GM18868 (cell line): Measurements from ENCODE around the gene POLA2.

ENCODE experiments used
- ATAC-seq: cut with Tn5 transposase; IDR thresholded peaks from one replicate; pipeline ENCODE4 v1.9.1; 2021; ENCODE audit warnings: mild to moderate bottlenecking, moderate library complexity; ENCODE audit not compliant: unreplicated experiment

Gene POLA2

DNA sequence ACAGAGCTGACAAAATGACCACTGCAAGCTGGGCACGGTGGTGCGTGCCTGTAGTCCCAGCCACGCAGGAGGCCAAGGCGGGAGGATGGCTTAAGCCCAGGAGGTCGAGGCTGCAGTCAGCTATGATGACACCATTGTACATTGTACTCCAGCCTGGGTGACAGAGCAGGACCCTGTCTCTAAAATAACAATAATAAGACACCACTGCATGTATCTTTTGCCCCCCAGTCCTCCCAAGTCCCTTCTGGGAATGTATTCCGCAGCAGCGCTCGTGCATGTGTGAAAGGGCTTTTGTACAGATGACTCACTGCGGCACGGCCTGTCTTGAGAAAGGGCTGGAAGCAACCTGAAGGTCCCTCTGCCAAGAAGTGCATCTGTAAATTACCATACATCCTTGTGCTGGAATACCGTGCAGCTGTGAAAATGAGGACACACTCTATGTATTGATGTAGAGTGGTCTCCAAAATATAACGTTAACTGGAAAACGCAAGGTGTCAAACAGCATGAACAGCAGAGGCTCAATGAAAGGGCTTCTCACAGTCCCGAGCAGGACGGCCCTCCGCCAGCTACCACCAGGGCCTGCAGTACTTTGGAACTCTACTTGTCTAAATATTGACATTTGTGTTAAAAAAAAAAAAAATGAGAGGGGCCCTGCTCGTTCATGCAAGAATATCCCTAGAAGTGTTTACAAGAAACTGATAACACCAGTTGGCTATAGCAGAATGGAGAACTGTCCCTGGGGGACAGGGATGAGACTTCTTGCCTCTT, 43.9 kb downstream of the POLA2 start:
- ATAC-seq: no peak

DNA sequence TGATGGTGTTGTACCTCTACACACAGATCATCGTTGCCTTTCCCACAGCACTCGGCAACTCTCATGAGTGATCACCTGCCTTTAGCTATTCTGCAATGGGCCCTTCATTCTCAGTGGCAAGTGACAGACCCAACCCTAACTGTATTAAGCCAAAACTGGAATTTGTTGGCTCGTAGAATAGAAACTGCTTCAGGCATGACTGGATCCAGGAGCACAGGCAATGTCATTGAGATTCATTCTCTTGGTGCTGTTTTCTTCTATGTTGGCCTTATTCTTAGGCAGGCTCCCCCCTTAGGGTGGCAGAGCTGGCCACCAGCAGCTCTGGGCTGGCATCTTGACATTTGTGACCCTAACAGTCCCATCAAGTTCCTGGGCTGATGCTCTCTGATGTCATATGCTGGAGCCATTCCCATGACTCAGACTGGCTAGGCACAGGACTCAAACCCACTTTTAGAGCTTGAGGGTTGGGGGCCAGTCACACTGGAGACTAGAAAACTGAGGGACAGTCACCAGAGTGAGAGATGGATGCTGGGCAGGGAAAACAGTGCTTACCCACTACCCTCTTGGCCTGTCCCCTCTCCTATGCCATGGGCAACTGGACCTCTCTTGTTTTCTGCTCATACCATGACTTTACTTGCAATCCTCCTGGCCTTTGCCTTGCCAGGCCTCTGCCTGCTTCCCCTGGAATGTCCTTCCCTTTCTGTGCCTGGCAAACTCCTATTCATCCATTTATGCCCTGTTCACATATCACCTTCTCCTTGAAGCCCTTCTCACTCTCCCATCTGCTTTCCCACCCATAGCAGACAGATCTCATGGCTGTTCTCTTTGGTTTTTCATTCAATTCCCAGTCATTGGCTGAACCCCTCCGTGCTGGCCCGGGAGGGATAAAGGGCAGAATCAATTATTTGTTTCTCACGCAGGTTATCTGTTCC, 45.8 kb downstream of the POLA2 start:
- no peak for ATAC-seq

DNA sequence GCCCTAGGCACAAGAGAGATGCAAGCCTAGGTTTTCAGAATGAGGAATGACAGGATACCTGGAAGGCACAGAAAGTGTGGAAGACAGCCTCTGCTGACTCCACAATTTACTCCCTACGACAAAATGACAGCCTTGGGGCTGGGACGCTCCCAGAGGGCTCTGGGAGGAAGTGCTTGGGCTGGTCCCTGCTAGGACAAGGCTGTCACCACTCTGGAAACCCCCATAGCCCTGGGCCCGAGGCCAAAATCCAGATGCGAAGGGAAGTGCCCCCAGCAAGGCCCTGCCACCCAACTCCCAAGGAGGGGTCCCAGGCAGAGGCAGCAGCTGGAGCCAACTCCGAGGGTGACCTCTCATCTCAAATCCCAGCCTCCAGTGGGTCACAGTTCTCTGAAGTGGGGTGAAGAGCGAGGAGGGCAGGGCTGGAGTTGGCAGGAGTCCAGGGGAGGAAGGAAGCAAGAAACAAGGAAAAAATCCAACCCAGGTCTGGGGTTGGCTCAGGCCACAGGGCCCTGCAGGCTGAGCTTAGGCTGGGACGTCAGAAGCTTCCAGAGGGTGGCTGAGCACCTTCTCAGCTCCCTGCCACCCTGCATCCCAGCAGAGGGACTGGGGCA, 46.6 kb downstream of the POLA2 start:
- no peak for ATAC-seq

DNA sequence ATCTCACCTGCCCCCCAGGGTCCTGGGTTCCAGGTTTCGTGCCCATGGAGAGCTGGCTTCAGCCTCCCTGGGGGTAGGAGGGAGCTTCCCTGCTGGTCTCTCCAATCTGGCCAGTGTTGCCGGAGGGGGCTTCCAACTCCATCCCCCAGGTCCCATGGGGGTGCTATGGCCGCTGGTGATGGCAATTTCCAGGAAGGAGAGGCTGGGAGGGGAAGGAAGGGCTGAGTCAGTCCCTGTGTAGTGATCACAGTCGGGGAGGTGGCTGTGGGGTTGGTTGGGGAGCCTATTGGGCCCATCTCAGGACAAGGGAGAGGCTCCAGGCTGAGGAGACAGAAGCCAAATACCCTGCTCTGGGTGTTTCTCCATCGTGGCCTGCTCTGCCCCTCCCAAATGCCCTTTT, 47.2 kb downstream of the POLA2 start:
- no peak for ATAC-seq

DNA sequence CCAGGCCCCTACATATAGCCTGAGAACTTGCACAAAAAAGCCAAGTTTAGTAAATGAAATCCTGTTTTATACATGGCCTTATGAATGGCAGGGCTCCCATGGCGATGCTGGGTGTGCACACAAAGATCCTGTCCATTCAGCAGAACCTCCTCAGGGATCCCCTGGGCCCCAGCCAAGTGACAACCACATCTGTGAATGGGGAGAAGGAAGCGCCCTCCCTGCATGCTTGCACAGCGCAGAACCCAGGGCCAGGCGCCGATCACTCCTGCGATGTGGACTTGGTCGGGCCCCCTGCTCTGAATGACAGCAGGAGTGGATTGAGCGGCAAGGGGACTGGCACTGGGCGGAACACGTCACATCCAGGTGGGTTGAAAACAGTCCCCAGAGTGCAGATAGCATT, 48.5 kb downstream of the POLA2 start:
- ATAC-seq: no peak

DNA sequence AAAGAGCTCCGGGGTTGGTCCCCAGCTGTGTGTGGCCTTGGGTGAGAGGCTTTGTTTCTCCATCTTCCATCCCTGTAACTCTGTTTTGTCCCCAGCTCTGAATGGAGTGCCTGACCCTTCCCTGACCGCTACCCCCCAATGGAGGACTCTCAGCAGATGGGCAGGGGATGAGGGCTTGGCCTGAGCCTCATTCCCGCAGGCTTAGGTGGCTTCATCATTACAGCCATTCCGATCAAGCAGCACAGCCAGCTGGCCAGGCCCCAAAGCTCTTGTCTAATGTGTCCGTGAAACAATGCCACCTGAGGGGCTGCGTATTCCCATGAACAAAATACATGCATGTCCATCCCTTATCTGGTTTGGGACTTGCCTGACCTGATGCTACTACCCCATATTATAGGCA, 49.0 kb downstream of the POLA2 start:
- ATAC-seq: no peak

DNA sequence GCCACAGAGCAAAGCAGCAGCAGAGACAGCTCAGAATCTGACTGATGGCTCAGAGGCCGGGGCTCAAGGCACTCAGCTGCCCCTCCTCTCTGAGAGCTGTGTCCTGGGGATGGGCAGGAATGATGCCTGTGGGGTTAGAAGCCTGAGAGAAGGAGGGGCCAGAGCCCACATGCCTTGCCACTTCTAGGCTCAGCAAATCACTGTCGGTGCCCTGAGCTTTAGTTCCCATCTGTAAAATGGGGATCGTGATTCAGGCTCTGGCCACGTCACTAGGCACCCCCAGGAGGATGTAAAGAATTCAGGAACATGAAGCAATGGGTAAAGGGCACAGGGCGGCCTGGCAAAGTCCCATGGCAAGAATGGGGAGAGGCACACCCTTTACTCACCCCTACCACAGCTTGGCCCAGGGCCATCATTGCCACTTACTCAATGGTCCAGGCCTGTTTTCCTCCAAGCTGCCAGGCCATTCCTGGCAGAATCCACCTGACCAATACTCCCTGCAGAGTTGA, 49.5 kb downstream of the POLA2 start:
- no peak for ATAC-seq

DNA sequence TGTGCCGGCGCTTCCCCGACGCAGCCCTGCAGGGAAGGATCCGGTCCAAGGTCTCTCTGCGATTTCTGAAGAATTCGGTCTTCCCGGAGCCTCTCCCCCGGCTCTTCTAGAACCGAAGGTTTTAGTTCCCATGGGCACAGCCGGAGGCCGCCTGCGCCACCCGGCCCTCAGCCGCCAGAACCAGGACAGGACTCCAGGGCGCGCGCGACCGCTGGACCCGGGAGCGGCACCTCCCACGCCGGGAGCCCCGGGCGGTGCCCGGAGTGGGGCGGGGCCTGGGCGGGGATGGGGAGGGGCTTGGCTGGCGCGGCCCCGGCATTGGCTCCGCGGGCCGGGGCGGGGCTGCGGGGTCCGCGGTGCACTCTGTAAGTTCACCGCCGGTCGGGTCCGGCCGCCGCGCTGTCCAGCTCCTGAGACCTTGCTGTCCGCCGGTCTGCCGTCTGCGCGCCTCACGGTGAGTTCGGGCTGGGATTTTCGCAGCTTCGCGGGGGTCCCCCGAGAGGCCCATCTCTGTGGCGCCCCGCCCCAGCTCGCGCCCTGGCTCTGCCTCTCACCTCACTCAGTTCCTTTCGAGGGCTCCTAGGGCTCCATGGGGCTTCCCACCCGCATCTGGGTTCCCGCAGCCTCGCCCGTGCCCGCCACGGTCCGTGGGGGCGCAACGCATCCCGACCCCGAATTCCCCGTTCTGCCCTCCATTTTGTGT, 52.9 kb downstream of the POLA2 start, which contains the start of gene CDC42EP2:
CDC42EP2 (plus strand) TSS at position 366 of the 703 bp plus-strand sequence. CDS start 6,033 bp downstream, outside the sequence.
- ATAC-seq: peak; percentile 75

DNA sequence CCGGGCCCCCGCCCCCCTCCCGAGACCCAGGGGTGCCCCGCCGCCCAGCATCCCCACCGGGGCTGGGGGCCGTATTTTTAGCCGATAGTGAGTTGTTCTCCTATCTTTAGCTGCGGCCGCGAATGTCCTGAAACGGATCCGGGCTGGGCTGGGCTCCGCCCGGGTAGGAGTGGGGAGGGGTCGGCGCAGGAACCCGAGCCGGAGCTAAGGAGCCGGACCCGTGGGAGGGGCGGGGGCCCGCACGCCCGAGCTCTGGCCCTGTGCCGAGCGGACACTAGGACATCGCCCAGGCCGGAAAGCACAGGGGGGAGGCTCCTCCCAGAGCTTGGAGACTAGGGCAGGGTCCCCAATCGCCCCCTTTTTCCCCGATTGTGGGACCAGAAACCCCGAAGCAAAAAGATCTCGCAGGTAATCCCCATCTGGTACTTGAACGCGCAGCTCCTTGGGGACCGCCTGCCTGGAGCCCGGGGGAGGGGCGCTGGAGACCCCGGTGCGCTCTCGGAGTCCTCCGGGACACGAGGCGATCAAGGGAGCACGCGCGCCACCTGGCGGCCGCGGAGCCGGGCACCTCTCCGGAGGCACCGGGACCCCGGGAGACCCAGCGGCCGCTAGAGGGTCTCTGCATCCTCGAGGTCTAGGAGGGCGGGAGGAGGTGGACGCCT, 53.6 kb downstream of the POLA2 start:
- ATAC-seq: peak; percentile 49

DNA sequence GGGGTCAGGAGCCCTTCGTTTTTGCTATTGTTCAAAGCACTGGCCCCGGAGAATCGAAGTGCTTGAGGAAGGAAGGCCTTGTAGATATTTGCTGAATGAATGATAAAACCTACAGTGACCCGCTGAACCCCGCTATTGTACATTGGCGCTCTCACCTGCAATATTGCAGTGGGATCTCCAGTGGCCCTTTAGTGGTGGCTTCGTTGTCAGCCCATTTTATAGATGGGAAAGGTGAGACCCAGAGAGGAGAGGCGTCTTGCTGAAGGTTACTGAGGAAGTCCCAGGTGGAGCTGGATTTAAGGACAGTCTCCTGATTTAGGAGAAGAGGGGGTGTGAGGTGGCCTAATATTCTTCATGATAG, 54.1 kb downstream of the POLA2 start:
- no peak for ATAC-seq

DNA sequence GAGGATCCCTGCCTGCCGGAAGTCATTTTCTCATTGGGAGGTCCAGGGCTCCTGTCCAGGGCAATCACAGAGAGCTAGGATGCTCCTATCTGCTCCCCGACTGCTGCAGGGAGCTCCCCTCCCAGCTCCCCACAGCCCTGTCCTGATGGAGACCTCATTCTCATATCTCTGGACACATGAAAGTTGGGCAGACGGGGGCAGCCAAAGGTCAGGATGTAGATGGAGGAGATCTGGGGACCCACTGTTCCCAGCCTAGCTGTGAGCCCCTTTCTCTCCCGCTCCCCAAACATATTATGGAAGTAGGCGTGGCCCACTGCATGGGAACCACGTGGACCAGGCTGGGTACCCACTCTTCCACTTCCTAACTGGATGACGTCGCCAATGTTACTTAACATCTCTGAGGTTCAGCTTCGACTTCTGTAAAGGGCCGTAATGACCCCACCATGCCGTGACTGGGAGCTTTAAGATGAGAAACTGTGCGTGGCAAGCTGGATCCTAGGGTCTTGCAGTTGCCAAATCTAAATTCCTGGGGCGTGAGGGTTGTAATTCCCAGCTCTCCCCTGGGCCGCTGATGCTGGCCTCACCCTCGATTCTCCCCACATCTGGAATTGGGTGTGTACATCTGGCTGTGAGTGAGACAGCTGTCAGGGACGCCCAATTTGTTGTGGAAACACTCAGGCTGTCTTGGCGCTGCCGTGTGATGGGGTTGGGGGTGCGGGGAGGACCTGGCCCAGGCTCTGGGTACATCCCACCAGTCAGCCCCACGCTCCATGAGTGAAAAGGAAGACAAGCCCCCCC, 54.7 kb downstream of the POLA2 start:
- ATAC-seq: no peak

DNA sequence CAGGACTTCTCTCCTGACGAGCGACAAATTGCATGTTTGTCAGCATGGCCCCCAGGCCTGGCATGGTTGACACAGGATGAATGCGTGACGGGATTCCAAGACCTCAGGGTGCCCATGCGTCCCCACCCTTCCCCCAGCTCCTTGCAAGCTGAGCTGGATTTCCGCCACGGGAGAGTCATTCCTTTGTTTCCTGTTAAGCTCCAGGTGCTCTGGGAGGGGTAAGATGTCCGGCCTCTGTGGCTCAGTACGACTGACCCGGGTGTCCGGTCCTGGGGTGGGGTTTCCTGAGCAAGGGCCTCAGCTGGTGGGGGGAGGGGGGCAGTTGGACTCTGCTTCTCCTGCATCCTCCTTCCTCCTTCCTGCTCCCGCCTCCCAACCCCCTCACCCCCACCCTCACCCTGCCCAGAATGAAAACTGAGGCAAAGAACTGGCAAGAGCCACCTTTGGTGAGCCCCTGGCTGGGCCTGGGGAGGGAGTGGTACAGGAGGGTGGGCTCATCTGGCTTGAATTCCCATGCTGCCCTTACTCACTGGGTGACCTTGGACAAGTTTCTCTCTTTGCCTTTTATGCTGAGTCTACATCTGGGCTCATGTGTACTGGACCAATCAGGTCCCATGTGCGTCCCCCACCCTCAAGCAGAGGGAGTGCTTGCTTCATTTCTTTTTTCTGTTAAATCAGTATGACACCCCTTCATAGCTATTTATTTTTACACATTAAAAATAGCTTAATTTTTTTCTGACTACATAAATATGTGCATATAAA, 55.4 kb downstream of the POLA2 start:
- ATAC-seq: no peak

DNA sequence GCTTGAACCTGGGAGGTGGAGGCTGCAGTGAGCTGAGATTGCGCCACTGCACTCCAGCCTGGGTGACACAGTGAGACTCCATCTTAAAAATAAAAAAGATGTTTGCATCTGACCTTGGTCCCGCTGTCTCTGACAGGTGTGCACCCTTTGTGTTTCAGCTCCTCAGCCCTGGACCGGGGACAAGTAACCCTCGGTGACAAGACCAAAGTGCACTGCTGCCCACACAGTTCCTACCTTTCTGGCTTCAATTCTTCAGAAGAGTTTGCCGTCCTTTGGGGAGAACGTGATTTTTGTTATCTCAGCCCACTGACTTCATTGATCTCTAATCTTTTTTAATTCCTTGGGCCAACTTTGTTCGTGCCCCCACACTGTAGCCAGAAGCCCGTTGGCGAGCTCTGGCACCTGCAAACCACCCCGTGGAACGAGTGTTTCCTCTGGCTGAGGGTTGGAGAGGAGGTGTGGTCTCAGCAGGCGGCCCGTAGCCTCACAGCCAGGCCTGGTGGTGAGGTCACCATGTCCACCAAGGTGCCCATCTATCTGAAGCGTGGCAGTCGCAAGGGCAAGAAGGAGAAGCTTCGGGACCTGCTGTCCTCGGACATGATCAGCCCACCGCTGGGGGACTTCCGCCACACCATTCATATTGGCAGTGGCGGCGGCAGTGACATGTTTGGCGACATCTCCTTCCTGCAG, 58.8 kb downstream of the POLA2 start:
- ATAC-seq: no peak

DNA sequence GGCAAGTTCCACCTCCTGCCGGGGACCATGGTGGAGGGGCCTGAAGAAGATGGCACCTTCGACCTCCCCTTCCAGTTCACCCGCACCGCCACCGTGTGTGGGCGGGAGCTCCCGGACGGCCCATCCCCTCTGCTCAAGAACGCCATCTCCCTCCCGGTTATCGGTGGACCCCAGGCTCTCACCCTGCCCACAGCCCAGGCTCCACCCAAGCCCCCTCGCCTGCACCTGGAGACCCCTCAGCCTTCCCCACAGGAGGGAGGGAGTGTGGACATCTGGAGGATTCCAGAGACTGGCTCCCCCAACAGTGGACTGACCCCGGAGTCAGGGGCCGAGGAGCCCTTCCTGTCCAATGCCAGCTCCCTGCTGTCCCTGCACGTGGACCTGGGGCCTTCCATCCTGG, 59.3 kb downstream of the POLA2 start:
- ATAC-seq: no peak

DNA sequence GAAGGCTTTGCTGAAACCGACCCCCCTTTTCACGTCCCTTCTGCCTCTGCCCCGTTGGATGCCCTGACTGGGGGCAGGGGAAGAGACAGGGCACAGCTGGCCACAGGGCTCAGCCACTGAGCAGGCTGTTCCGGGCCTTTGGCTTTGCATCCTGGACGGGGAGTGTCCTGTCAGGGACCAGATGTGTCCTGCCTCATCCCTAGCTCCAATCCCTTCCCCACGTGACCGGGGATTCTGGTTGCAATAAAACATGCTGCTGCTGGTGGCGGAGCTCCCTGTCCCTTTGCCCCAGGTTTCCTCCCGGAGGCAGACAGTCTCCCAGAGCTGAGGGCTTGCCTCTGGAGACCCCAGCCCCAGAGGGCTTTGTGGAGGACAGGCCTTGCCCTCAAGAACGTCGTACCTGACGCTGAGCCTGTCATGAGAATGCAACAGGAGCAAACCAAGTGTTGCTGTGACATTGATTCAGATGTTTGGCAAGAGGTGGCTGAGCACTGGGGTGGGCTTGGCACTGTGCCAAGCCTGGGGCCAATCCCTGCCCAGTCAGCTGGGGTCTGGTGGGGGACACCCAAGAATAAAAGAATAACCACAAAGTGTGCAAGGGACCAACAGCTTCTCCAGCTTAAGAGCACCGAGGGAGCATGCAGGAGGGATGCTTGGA, 60.2 kb downstream of the POLA2 start:
- ATAC-seq: no peak

DNA sequence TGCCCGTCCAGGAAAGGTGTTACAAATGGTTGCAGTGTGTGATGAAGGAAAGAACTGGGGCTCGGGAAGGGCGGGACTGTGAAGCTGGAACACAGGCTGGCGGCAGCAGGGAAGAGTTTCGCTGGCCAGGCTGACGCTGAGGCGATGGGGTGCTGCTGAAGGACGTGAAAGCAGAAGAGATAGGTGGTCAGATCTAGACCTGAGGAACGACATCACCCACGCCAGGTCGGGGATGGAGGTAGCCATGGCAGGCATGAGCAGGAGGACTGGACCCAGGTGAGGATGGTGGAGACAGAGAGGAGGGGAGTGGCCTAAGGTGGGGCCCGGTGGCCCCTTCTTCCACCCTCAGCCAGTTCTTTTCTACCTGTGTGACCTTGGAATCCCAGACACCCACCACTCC, 62.1 kb downstream of the POLA2 start:
- ATAC-seq: no peak

DNA sequence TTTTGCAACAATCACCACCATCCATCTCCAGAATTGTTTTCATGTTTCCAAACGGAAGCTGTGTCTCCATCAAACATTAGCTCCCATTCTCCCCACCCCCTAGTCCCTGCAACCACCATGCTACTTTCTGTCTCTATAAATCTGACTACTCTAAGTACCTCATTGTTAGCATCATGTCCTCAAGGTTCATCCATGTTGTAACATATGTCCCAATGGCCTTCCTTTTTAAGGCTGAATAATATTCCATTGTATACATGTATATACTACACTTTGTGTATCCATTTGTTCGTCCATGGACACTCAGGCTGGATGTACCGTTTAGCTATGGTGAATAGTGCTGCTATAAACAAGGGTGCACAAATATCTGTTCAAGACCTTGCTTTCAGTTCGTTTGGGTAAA, 63.7 kb downstream of the POLA2 start:
- ATAC-seq: no peak

DNA sequence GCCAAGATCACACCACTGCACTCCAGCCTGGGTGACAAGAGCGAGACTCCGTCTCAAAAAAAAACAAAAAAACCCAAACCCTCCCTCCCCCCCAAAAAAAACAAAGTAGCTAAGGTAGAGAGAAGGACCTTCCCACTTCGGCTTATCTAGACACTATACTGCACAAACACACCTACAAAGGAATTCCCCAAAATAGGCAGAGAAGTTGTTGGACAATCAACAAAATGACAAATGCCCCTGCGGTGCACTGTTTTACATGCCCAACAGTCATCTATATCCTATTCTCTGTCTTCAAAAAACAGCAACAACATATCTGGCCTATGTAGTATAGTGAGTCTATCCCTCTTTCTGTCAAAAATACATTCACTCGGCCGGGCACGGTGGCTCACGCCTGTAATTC, 65.3 kb downstream of the POLA2 start:
- no peak for ATAC-seq
